VCaP (cell line): ENCODE results near the gene PRKCA.
A peak's percentile ranks its signal among the peaks of the same experiment; 100 is the strongest.

ENCODE experiments used
- H3K27ac ChIP-seq: fragments of 450-650 bp; 2 replicates; pipeline ENCODE4 v1.5.1; 2017
- CTCF ChIP-seq: fragments of 450-650 bp; conservative IDR thresholded peaks from 2 replicates; pipeline ENCODE4 v1.5.1; 2017; ENCODE audit warnings: mild to moderate bottlenecking, moderate library complexity

The PRKCA gene

GRCh38 chr17:66541461-66542128, 239.2 kb downstream of the PRKCA start:
- H3K27ac ChIP-seq, result 0 out of 2 replicates have a peak overlapping the region, but pooled peaks have one; percentile 3
- no peak for TF ChIP-seq CTCF

GRCh38 chr17:66542129-66542966, 239.9 kb downstream of the PRKCA start:
- TF ChIP-seq CTCF, result no peak
- H3K27ac ChIP-seq, result 0 out of 2 replicates have a peak overlapping the region, but pooled peaks have one; percentile 3

GRCh38 chr17:66542967-66543520, 240.6 kb downstream of the PRKCA start:
- TF ChIP-seq CTCF, result no peak
- H3K27ac ChIP-seq, result no peak overlapping the region

GRCh38 chr17:66543526-66543925, 241.1 kb downstream of the PRKCA start:
- H3K27ac ChIP-seq, result no peak overlapping the region

GRCh38 chr17:66545918-66546317, 243.5 kb downstream of the PRKCA start:
- no peak overlapping the region for H3K27ac ChIP-seq
- no peak for TF ChIP-seq CTCF

More at GRCh38 chr17:66543526-66543925, 241.1 kb downstream of the PRKCA start:
- TF ChIP-seq CTCF, result no peak

- no peak for TF ChIP-seq CTCF
- peak overlapping the region; percentile 9; the same call in 1 of the 2 replicates for H3K27ac ChIP-seq
These were observed 244.9 kb downstream of the PRKCA start for GRCh38 chr17:66547151-66547865.
